ENCODE measurements around the gene CCSER1.
"Not testable (repeated sequence)": the region's sequence is repeated elsewhere in the genome, so short reads cannot be mapped to it uniquely, and the experiment has no call there.

Gene CCSER1

GRCh38 chr4:91220315-91220714, 1093.1 kb downstream of the CCSER1 start:
- DNase-seq, result no peak

- no peak for DNase-seq
Measured at GRCh38 chr4:91222014-91222413, 1094.8 kb downstream of the CCSER1 start.

GRCh38 chr4:91226867-91227266, 1099.7 kb downstream of the CCSER1 start:
- DNase-seq, result no peak

GRCh38 chr4:91228659-91229058, 1101.5 kb downstream of the CCSER1 start:
- no peak for DNase-seq

- no peak for DNase-seq
Measured at GRCh38 chr4:91233164-91233563, 1106.0 kb downstream of the CCSER1 start.

- DNase-seq, result no peak
Measured at GRCh38 chr4:91243132-91243531, 1115.9 kb downstream of the CCSER1 start.

GRCh38 chr4:91256043-91256442, 1128.8 kb downstream of the CCSER1 start:
- no peak for DNase-seq

GRCh38 chr4:91256751-91257150, 1129.6 kb downstream of the CCSER1 start:
- DNase-seq, result no peak

- no peak for DNase-seq
Measured at GRCh38 chr4:91257721-91258120, 1130.5 kb downstream of the CCSER1 start.

- DNase-seq, result no peak
Measured at GRCh38 chr4:91258326-91258725, 1131.1 kb downstream of the CCSER1 start.

GRCh38 chr4:91267543-91267942, 1140.3 kb downstream of the CCSER1 start:
- DNase-seq, result no peak

GRCh38 chr4:91268481-91268880, 1141.3 kb downstream of the CCSER1 start:
- DNase-seq, result not testable (repeated sequence)

GRCh38 chr4:91268913-91269312, 1141.7 kb downstream of the CCSER1 start:
- DNase-seq, result no peak

- DNase-seq, result no peak
Measured at GRCh38 chr4:91279899-91280298, 1152.7 kb downstream of the CCSER1 start.

GRCh38 chr4:91280551-91281290, 1153.5 kb downstream of the CCSER1 start:
- DNase-seq, result no peak

- no peak for DNase-seq
Measured at GRCh38 chr4:91282217-91282616, 1155.0 kb downstream of the CCSER1 start.

- DNase-seq, result no peak
Measured at GRCh38 chr4:91283726-91284230, 1156.6 kb downstream of the CCSER1 start.

GRCh38 chr4:91284480-91284879, 1157.3 kb downstream of the CCSER1 start:
- DNase-seq, result no peak

GRCh38 chr4:91285487-91285886, 1158.3 kb downstream of the CCSER1 start:
- DNase-seq, result no peak

- DNase-seq, result no peak
Measured at GRCh38 chr4:91288702-91289311, 1161.6 kb downstream of the CCSER1 start.

GRCh38 chr4:91298156-91298700, 1171.0 kb downstream of the CCSER1 start:
- no peak for DNase-seq

- DNase-seq, result no peak
Measured at GRCh38 chr4:91298824-91299223, 1171.6 kb downstream of the CCSER1 start.

- no peak for DNase-seq
Measured at GRCh38 chr4:91302120-91302519, 1174.9 kb downstream of the CCSER1 start.

GRCh38 chr4:91304292-91304691, 1177.1 kb downstream of the CCSER1 start:
- DNase-seq, result no peak

All from DMS 273 treated with DMSO at 0.1 percent for 48 hours (cell line).